ENCODE data around the gene HINFP.

HINFP gene

DNA sequence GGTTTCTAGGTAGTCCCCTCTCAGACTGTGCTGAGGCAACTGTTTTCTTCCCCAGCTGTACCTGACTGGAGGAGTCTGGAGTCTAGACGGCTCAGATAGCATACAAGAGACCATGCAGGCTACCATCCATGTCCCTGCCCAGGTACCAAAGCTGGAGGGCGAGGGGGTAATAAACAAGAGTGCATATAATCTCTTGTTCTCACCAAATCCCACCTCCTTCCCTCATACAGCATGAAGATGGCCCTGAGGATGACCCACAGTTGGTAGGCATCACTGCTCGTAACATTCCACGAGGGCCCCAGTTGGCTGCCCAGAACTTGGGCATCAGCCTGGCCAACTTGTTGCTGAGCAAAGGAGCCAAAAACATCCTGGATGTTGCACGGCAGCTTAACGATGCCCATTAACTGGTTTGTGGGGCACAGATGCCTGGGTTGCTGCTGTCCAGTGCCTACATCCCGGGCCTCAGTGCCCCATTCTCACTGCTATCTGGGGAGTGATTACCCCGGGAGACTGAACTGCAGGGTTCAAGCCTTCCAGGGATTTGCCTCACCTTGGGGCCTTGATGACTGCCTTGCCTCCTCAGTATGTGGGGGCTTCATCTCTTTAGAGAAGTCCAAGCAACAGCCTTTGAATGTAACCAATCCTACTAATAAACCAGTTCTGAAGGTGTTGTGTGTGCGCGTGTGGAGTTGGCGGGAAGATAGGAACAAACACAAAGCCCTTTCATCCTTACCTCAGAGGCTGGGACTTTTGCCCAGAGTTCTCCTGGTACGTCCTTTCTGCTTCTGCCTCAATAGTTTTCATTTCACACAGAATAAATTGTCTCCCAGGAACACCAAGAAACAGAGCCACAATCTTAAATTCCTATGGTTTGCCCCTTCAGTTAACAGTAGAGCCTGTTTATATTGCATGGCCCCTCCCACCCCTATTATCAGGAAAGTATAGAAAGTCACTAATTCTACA is 28.2 kb upstream of the HINFP start:
- DNase-seq (ENCODE audit: low read depth): no peak
- H3K4me3 ChIP-seq (ENCODE audit: low read length): peak overlapping the region; percentile 82
- TF ChIP-seq, protein P1, sequence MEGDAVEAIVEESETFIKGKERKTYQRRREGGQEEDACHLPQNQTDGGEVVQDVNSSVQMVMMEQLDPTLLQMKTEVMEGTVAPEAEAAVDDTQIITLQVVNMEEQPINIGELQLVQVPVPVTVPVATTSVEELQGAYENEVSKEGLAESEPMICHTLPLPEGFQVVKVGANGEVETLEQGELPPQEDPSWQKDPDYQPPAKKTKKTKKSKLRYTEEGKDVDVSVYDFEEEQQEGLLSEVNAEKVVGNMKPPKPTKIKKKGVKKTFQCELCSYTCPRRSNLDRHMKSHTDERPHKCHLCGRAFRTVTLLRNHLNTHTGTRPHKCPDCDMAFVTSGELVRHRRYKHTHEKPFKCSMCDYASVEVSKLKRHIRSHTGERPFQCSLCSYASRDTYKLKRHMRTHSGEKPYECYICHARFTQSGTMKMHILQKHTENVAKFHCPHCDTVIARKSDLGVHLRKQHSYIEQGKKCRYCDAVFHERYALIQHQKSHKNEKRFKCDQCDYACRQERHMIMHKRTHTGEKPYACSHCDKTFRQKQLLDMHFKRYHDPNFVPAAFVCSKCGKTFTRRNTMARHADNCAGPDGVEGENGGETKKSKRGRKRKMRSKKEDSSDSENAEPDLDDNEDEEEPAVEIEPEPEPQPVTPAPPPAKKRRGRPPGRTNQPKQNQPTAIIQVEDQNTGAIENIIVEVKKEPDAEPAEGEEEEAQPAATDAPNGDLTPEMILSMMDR (conservative IDR thresholded peaks at IDR 0.05; ENCODE audit: low read depth, low read length): no peak

DNA sequence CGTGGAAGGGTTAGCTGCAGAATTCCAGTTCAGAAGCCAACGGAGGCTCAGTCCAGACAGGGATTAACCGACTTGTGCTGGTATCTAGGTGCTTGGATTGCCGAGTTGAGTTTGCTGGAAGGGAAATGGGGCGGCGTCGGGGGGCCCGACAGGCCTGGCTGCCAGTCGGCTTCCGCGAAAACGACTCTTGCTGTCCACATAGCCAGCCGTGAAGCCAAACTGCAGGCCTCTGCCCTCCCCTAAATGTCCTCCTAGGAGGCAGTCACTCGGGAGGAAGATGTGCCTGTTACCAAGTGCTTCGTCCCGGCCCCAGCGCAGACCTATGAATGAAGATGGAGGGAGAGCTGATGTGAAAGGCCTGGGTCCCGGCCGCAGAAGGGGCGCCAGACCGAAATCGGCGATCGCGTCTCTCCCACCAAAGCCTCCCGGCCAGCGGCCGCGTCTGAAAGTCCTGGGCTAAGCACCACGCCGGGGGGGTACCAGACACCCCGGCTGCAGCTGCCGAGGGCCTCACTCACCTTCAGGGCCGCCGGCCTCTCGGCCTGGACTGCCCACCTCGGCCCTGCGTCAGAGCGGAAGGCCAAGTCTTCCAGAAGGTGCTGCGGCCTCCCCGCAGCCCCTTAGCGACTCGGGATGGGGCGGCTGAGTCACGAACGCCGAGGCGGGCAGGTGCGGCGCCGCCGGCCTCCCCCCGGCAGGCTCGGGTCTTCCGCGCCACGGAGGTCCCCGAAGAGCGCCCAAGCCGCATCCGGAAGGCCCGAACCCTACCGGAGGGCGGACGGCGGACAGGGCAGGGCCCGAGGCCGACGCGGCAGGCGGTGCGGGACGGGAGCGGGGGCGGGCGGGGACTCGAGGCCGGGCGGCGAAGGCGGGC is 27.2 kb upstream of the HINFP start:
- H3K4me3 ChIP-seq (ENCODE audit: low read length): peak overlapping the region; percentile 82
- TF ChIP-seq, protein P1 (conservative IDR thresholded peaks at IDR 0.05; ENCODE audit: low read depth, low read length): no peak
- DNase-seq (ENCODE audit: low read depth): no peak

DNA sequence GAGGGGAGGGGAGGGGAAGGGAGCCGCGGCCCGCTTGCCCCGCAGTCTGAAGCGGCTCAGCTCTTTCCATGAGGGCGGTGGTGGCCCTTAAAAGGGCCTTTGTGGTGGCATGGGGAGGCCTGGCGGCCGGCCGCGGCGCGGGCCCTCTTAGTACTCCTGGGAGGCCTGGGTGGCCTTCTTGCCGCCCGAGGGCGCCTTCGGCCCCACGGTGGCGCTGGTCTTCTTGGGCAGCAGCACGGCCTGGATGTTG is 26.6 kb upstream of the HINFP start:
- DNase-seq (ENCODE audit: low read depth): no peak
- H3K4me3 ChIP-seq (ENCODE audit: low read length): peak overlapping the region; percentile 82
- TF ChIP-seq, protein P1 (conservative IDR thresholded peaks at IDR 0.05; ENCODE audit: low read depth, low read length): peak; percentile 70

DNA sequence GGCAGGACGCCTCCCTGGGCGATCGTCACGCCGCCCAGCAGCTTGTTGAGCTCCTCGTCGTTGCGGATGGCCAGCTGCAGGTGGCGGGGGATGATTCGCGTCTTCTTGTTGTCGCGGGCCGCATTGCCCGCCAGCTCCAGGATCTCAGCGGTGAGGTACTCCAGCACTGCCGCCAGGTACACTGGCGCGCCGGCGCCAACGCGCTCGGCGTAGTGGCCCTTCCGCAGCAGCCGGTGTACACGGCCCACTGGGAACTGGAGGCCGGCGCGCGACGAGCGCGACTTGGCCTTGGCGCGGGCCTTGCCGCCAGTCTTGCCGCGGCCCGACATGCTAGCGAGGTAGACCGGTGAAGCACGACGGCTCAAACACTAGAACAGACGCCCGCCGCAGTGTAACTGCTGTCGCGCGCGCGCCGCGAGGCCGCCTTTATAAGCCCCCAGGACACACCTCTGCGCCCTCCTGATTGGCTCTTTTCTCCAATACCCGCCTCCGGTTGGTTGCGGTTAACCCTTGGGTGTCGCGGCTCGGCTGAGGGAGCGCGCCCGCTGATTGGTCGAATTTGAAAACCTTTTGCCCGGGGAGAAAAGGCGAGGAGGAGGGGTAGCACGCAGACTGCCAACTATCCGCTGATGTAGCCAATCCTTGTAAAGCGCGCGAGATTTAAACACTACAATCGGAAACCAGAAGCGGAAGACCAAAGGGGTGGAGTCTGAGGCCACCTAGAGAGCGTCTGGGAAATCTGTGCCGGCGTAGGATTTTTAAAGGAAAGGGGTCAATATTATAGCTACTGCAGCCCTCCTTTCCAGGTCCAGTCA is 26.1 kb upstream of the HINFP start:
- H3K4me3 ChIP-seq (ENCODE audit: low read length): peak overlapping the region; percentile 82
- DNase-seq (ENCODE audit: low read depth): peak; percentile 98
- TF ChIP-seq, protein P1 (conservative IDR thresholded peaks at IDR 0.05; ENCODE audit: low read depth, low read length): peak; percentile 11

DNA sequence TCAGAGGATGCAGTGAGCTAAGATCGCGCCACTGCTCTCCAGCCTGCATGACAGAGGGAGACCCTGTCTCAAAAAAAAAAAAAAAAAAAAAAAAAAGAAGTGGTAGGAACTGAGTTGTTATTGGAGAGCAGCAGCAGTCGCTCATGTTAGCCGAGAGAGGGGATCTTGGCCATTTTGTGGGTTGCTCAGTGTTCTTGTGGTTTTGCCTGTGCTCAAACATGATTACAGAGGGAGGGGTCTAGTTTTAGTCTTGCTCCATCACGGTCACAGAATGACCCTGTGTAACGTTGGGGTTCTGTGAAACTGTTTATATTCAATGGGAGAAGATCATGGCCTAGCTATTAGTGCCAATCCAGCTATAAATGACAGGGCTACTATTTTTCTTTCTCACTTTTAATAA is 21.7 kb upstream of the HINFP start:
- TF ChIP-seq, protein P1 (conservative IDR thresholded peaks at IDR 0.05; ENCODE audit: low read depth, low read length): no peak
- H3K4me3 ChIP-seq (ENCODE audit: low read length): no peak overlapping the region
- no peak for DNase-seq (ENCODE audit: low read depth)

DNA sequence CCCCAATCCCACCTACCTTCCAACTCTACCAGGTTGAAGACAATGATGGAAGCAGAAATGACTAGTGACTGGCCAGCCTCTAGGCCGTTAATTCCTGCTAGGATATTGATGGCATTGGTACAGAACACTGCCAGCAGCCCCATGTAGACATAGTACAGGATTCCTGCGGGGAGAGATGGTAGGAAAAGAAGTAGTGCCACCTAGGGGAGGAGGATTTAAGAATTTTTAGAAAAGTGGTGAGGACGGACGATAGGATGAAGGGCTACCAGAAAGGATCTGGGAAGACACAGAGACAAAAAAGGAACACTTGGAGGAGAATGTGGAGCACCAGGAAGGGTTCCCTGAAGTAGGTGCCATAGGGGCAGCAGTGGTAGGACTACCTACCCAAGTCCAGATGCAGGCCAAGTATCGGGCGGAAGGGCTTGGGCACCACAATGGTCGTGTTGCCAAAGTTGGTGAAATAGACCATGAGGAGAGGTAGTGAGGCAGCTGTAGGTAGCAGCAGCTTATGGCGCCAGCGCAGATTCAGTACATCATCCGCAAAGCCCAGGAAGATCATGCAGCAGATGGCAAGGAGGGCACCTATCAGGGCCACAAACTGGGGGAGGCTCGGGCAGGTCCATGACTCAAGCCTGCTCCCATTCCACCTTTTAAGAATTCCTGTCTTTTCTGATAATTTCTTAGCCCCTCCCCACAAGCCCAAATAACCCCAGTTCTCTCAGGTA is 21.0 kb upstream of the HINFP start:
- peak overlapping the region; percentile 88 for H3K4me3 ChIP-seq (ENCODE audit: low read length)
- DNase-seq (ENCODE audit: low read depth): no peak
- TF ChIP-seq, protein P1 (conservative IDR thresholded peaks at IDR 0.05; ENCODE audit: low read depth, low read length): peak; percentile 52

All from retinal pigment epithelial cell (primary cell).